OCI-LY7 (cell line): Measurements from ENCODE around the gene FAM227B.

Source experiments
- CTCF ChIP-seq: fragments of 200-600 bp; sonication (generic); conservative IDR thresholded peaks from 2 replicates; pipeline ENCODE4 v1.5.1; 2014; ENCODE audit warnings: mild to moderate bottlenecking, antibody characterized with exemption, low read length, moderate library complexity, mixed read lengths
- EZH2phosphoT487 ChIP-seq: fragments of 200-600 bp; sonication (generic); IDR thresholded peaks from 2 replicates; pipeline ENCODE4 v1.6.1; 2018; ENCODE audit warnings: low read depth, borderline replicate concordance, mild to moderate bottlenecking, mixed run types, antibody characterized with exemption, low read length, moderate library complexity, mixed read lengths

- no peak for TF ChIP-seq CTCF
- TF ChIP-seq EZH2phosphoT487: no peak
These were observed 24.7 kb upstream of the FAM227B start for GRCh38 chr15:49645277-49645676.
